LHCN-M2 (cell line): ENCODE results near the gene ERAL1. TPM values are rescaled to one million over a fixed set of nuclear protein-coding genes. Genes with fewer than 3 reads are reported as not detected.
A peak's percentile ranks its signal among the peaks of the same experiment; 100 is the strongest.
"Not testable (repeated sequence)": the region's sequence is repeated elsewhere in the genome, so short reads cannot be mapped to it uniquely, and the experiment has no call there.

Source experiments
- DNase-seq: peaks from one replicate; pipeline ENCODE4 v3.0.0-alpha.2; 2012; ENCODE audit warnings: low read depth
- total RNA-seq: library from RNA; depleted of rRNA; stranded (reverse); fragments of >200 nt; gene quantifications from 2 replicates; pipeline ENCODE4 v1.2.3, GENCODE V29; 2014

Gene ERAL1
- total RNA-seq, 1 experiment from 2014 or later: 41.3 TPM

GRCh38 chr17:28878158-28878910, 23.5 kb downstream of the ERAL1 start:
- DNase-seq: peak; percentile 19

GRCh38 chr17:28878981-28879380, 24.2 kb downstream of the ERAL1 start:
- DNase-seq: peak; percentile 48

GRCh38 chr17:28879886-28880571, 25.2 kb downstream of the ERAL1 start:
- no peak for DNase-seq

- no peak for DNase-seq
These were observed 25.7 kb downstream of the ERAL1 start for GRCh38 chr17:28880572-28880945.

- no peak for DNase-seq
These were observed 26.8 kb downstream of the ERAL1 start for GRCh38 chr17:28881533-28882056.

GRCh38 chr17:28882154-28882895, 27.5 kb downstream of the ERAL1 start:
- DNase-seq: no peak

GRCh38 chr17:28883967-28884702, 29.3 kb downstream of the ERAL1 start:
- DNase-seq: no peak

- no peak for DNase-seq
These were observed 30.5 kb downstream of the ERAL1 start for GRCh38 chr17:28885363-28885762.

GRCh38 chr17:28885951-28886350, 31.1 kb downstream of the ERAL1 start:
- no peak for DNase-seq

GRCh38 chr17:28887871-28888471, 33.2 kb downstream of the ERAL1 start:
- no peak for DNase-seq

- DNase-seq: no peak
These were observed 34.0 kb downstream of the ERAL1 start for GRCh38 chr17:28888832-28889231.

GRCh38 chr17:28889996-28890395, 35.2 kb downstream of the ERAL1 start:
- DNase-seq: no peak

GRCh38 chr17:28891201-28891600, 36.4 kb downstream of the ERAL1 start:
- no peak for DNase-seq

GRCh38 chr17:28892024-28892423, 37.2 kb downstream of the ERAL1 start:
- DNase-seq: no peak

GRCh38 chr17:28893248-28894183, 38.7 kb downstream of the ERAL1 start:
- DNase-seq: not testable (repeated sequence)

GRCh38 chr17:28895794-28896447, 41.1 kb downstream of the ERAL1 start:
- DNase-seq: no peak

- peak; percentile 11 for DNase-seq
These were observed 41.7 kb downstream of the ERAL1 start for GRCh38 chr17:28896491-28896883.

GRCh38 chr17:28896884-28897768, 42.3 kb downstream of the ERAL1 start, which contains the start of gene FLOT2:
Gene FLOT2, minus strand, starts transcription at chr17:28897733. Its CDS starts 159 bp downstream, at chr17:28897574.
- peak; percentile 17 for DNase-seq
